ENCODE data around the gene GALNT17. TPM values are rescaled to one million over a fixed set of nuclear protein-coding genes. Genes with fewer than 3 reads are reported as not detected.
A peak's percentile ranks its signal among the peaks of the same experiment; 100 is the strongest.

Gene GALNT17
- total RNA-seq, 2 donors from 2014 or later = 46.7 to 58.1 TPM

GRCh38 chr7:71708710-71709109 is 576.8 kb downstream of the GALNT17 start:
- no peak for DNase-seq (ENCODE audit: low spot score)
- intact Hi-C loops (cut with DNase I) = no loop called here
- Histone ChIP-seq H3K4me3 (no peak overlapping the region), H3K27ac (no peak overlapping the region), H3K27me3 (replicated peaks; ENCODE audit: insufficient read depth) (no peaks in the 10 kb centered on the region), H3K36me3 (no peaks in the 10 kb centered on the region), H3K4me1 (replicated peaks) (no peaks in the 10 kb centered on the region), H3K9me3 (no peaks in the 10 kb centered on the region)
- TF ChIP-seq POLR2A (IDR thresholded peaks at IDR 0.05) (no peak), POLR2AphosphoS5 (IDR thresholded peaks at IDR 0.05) (no peak)
- 80% methylated on average over 2 of the region's 2 CpGs for WGBS

DNA sequence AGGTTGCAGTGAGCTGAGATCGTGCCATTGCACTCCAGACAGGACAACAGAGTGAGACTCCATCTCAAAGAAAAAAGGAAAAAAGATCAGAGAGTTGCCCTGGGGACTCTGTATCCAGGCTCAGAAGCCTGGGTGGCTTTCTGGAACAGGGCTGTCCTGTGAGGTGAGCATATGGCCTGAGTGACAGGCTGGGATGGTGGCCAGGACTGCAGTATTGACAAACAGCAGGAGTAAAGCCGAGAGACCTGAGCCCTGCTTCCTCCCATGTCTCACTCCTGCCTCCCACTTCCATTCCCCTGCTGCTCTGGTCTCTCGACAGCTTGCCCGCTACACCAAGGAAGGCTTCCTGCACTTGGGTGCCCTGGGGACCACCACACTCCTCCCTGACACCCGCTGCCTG is 578.5 kb downstream of the GALNT17 start:
- intact Hi-C loops (cut with DNase I) = no loop called here
- 82% methylated on average over 5 of the region's 5 CpGs for WGBS
- no peaks in the 10 kb centered on the region for H3K36me3 ChIP-seq

GRCh38 chr7:71712653-71713180 is 580.8 kb downstream of the GALNT17 start:
- H3K9me3 ChIP-seq = no peaks in the 10 kb centered on the region
- 87% methylated on average over 9 of the region's 9 CpGs for WGBS
- no peaks in the 10 kb centered on the region for H3K27me3 ChIP-seq (replicated peaks; ENCODE audit: insufficient read depth)
- no peaks in the 10 kb centered on the region for H3K4me1 ChIP-seq (replicated peaks)
- H3K27ac ChIP-seq = no peak overlapping the region
- no peak for DNase-seq (ENCODE audit: low spot score)
- TF ChIP-seq, protein P1, sequence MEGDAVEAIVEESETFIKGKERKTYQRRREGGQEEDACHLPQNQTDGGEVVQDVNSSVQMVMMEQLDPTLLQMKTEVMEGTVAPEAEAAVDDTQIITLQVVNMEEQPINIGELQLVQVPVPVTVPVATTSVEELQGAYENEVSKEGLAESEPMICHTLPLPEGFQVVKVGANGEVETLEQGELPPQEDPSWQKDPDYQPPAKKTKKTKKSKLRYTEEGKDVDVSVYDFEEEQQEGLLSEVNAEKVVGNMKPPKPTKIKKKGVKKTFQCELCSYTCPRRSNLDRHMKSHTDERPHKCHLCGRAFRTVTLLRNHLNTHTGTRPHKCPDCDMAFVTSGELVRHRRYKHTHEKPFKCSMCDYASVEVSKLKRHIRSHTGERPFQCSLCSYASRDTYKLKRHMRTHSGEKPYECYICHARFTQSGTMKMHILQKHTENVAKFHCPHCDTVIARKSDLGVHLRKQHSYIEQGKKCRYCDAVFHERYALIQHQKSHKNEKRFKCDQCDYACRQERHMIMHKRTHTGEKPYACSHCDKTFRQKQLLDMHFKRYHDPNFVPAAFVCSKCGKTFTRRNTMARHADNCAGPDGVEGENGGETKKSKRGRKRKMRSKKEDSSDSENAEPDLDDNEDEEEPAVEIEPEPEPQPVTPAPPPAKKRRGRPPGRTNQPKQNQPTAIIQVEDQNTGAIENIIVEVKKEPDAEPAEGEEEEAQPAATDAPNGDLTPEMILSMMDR (IDR thresholded peaks at IDR 0.05) = no peak
- TF ChIP-seq POLR2A (IDR thresholded peaks at IDR 0.05) = no peak
- no peak for TF ChIP-seq POLR2AphosphoS5 (IDR thresholded peaks at IDR 0.05)
- no peaks in the 10 kb centered on the region for H3K36me3 ChIP-seq
- no peak overlapping the region for H3K4me3 ChIP-seq
- intact Hi-C loops (cut with DNase I) = no loop called here

More for the DNA sequence above, 578.5 kb downstream of the GALNT17 start:
- Histone ChIP-seq H3K27me3 (replicated peaks; ENCODE audit: insufficient read depth) (no peaks in the 10 kb centered on the region), H3K4me3 (no peak overlapping the region), H3K4me1 (replicated peaks) (no peaks in the 10 kb centered on the region), H3K9me3 (no peaks in the 10 kb centered on the region), H3K27ac (no peak overlapping the region)
- peak; percentile 7 for DNase-seq (ENCODE audit: low spot score)
- TF ChIP-seq POLR2A (IDR thresholded peaks at IDR 0.05) = no peak
- TF ChIP-seq POLR2AphosphoS5 (IDR thresholded peaks at IDR 0.05) = no peak
- TF ChIP-seq, protein P1 (IDR thresholded peaks at IDR 0.05) = no peak

- no peaks in the 10 kb centered on the region for H3K36me3 ChIP-seq
- no peak overlapping the region for H3K27ac ChIP-seq
- H3K27me3 ChIP-seq (replicated peaks; ENCODE audit: insufficient read depth) = no peaks in the 10 kb centered on the region
- no peak overlapping the region for H3K4me3 ChIP-seq
- TF ChIP-seq, protein P1 (IDR thresholded peaks at IDR 0.05) = no peak
- TF ChIP-seq POLR2A (IDR thresholded peaks at IDR 0.05) = no peak
- DNase-seq (ENCODE audit: low spot score) = no peak
- 42% methylated on average over 3 of the region's 3 CpGs for WGBS
- H3K4me1 ChIP-seq (replicated peaks) = no peaks in the 10 kb centered on the region
- intact Hi-C loops (cut with DNase I) = no loop called here
- H3K9me3 ChIP-seq = no peaks in the 10 kb centered on the region
These were observed 584.7 kb downstream of the GALNT17 start for GRCh38 chr7:71716690-71717089.

- DNase-seq (ENCODE audit: low spot score) = no peak
- H3K27me3 ChIP-seq (replicated peaks; ENCODE audit: insufficient read depth) = no peaks in the 10 kb centered on the region
- H3K4me3 ChIP-seq = no peak overlapping the region
- H3K9me3 ChIP-seq = no peaks in the 10 kb centered on the region
- H3K27ac ChIP-seq = no peak overlapping the region
- H3K36me3 ChIP-seq = no peaks in the 10 kb centered on the region
- intact Hi-C loops (cut with DNase I) = no loop called here
- 82% methylated on average over 6 of the region's 6 CpGs for WGBS
- no peak for TF ChIP-seq POLR2AphosphoS5 (IDR thresholded peaks at IDR 0.05)
- TF ChIP-seq, protein P1 (IDR thresholded peaks at IDR 0.05) = no peak
- TF ChIP-seq POLR2A (IDR thresholded peaks at IDR 0.05) = no peak
- H3K4me1 ChIP-seq (replicated peaks) = no peaks in the 10 kb centered on the region
These were observed 586.6 kb downstream of the GALNT17 start for GRCh38 chr7:71718563-71718962.

All from prostate gland (tissue), 2 donors.